HG03342 (cell line): Measurements from ENCODE around the gene ITGA6.
A peak's percentile ranks its signal among the peaks of the same experiment; 100 is the strongest.

Experiments used
- ATAC-seq: cut with Tn5 transposase; IDR thresholded peaks from one replicate; pipeline ENCODE4 v1.9.1; 2021; ENCODE audit warnings: mild to moderate bottlenecking, moderate library complexity; ENCODE audit not compliant: unreplicated experiment

Gene ITGA6

GRCh38 chr2:172415865-172416183, 11.6 kb upstream of the ITGA6 start:
- no peak for ATAC-seq

DNA sequence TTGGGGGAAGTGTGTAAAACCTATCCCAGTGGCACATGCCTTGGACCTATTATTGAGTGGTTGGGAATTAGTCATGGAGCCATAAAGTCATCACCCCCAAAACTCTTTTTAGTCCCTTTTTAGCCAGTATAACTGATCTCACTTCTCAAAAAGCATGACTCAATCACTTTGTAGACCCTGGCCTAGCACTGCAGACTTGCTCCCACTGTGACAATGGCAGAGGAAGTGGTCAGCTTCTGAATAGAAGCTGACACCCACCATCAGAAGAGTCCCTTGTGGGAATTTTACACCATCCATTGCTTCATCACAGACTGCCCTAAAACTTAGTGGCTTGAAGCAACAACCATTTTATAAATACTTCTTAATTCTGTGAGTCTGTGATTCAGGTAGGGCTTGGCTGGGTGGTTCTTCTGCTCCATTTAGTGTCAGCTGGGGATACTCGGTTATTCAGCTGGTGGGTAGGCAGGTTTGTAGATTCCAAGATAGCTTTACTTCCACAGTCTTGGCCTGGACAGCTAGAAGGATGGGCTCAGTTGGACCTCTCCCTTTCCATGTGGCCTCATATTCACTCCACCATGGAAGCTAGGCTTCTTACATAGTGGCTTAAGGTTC, 10.8 kb upstream of the ITGA6 start:
- no peak for ATAC-seq

- no peak for ATAC-seq
Observed at GRCh38 chr2:172420216-172420615, 7.2 kb upstream of the ITGA6 start.

DNA sequence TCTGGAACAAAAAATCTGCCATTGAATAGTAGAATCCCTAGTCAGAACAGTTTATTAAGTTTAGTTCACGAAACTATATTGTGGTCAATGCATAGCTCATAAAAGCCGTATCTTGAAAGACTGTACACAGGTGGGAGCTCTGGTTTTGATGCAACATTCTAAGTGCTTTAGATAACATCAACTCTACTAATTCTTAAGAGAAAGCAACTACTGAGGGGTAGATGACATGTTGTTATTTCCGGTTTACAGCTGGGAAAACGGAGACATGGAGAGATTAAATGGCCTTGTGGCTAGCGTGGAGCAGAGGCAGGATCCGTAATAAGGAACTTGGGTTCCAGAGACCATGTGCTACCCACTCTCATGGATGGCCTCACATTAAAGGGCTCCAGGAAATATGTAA, 4.2 kb upstream of the ITGA6 start:
- ATAC-seq: no peak

DNA sequence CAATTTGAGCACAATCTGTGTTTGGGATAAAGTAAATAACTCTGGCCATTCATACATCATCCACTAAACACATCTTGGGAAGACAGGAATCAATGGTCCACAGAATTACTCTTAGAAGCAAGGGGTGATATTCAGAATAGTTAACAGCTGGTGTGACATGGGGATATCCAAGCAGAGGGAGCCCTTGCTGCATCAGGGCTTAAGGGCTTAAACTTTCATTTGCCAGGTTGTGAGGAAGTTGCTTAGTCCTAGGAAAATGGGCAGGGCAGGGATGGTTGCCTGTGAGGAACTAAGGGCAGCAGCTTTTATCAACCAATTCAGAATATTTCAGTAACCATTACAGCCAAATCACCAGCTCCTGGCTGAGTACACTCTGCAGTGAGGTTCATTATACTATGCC, 2.0 kb upstream of the ITGA6 start:
- ATAC-seq: no peak

- ATAC-seq: no peak
Observed at GRCh38 chr2:172426635-172427255, 641 bp upstream of the ITGA6 start.

DNA sequence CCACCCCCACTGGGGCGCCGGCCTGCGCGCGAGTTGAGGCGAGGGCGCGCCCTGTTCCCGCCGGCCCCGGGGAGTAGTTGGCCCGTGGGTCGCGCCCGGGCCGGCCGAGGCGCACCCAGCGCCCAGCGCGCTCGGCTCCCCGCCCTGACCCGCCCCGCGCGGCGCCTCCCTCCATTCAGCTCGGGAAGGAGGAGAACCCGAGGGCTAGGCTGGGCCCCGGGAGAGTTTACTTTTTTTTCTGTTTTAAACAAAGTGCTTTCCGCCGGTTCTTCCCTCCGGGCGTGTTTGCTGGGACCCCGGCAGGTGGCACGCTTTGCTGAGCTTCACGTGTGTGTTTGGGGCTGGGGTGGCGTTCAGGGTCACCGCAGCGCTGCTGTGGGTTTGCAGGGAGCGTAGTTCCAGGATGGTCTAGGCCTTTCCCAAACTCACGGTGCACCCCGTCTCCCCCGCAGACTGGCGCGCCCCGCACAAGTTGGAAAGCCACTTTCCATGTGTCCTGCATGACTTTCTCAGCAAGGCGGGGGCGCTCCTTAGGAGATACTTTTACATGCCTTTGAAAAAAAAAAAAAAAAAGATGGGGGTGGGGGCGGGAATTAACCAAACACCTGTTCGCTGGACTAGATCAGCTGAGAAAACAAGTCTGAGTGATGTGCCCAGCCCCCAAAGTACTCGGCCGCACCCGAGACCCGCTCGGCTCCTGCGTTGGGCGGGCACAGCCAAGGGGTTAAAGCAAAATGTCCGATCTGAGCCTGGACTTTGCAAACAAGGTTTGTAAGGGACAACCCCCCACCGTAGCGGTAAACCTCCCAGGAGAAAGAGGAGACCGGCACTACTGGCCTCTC, 825 bp downstream of the ITGA6 start:
- ATAC-seq: no peak

- ATAC-seq: no peak
Observed at GRCh38 chr2:172428832-172429210, 1.4 kb downstream of the ITGA6 start.

DNA sequence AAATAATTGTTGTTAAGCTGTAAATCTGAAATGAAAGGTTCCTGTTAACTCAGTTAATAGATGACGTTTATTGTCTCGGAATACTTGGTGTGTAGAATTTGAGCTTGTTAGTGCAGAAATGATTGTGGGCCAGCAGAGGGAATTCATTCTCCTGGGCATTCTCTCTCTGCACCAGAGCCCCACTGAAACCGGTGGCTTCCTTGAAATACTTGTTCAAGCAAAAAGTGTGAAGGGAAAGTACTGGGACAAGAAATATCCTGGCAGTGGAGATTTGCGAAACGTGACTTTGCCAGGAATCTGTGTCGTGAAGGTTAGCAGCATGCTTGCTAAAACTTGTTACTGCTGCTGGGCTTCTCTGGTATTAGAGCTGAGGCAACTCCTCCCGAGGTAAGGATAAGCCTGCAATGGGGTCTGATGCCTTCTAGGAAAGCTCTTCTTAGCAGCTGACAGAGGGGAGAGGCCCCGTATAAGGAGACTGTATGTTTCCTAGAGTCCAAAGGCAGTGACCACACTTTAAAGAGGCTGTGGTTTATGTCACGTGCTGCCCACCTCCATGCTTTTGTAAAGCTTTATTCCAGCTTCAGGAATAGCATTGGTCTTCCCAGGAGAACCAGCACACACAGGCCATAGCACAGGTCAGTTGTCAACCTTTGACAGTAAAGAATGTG, 2.0 kb downstream of the ITGA6 start:
- no peak for ATAC-seq

GRCh38 chr2:172430027-172430426, 2.6 kb downstream of the ITGA6 start:
- no peak for ATAC-seq

DNA sequence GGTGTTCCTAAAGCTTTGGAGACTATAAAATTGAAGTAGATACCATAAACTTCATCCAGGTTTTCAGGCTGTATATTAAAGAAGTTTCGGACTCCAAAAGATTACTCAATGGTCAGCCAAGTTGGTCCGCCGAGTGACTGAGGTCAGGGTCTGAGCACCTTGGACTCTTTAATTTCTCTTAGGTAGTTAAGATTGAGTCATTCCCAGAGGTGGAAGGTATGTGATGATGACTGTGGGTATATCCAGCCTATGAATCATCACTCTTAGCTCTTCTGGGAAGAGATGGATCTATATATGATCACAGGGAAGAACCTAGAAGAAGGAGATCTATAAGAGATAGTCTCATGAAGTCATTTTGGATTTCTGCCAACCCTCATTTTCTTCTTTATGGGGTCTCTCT, 3.3 kb downstream of the ITGA6 start:
- ATAC-seq: no peak

- ATAC-seq: no peak
Observed at GRCh38 chr2:172431463-172431862, 4.1 kb downstream of the ITGA6 start.

- ATAC-seq: no peak
Observed at GRCh38 chr2:172431993-172432392, 4.6 kb downstream of the ITGA6 start.

GRCh38 chr2:172433144-172433543, 5.8 kb downstream of the ITGA6 start:
- ATAC-seq: no peak

- ATAC-seq: no peak
Observed at GRCh38 chr2:172434821-172435605, 7.6 kb downstream of the ITGA6 start.

- ATAC-seq: no peak
Observed at GRCh38 chr2:172435606-172435911, 8.2 kb downstream of the ITGA6 start.

GRCh38 chr2:172436889-172437288, 9.5 kb downstream of the ITGA6 start:
- ATAC-seq: no peak

- peak; percentile 76 for ATAC-seq
Observed at GRCh38 chr2:172437419-172438341, 10.3 kb downstream of the ITGA6 start.

GRCh38 chr2:172438741-172439508, 11.5 kb downstream of the ITGA6 start:
- ATAC-seq: no peak
